OCI-LY7 (cell line): ENCODE measurements around the gene NSG1. TPM values are rescaled to one million over a fixed set of nuclear protein-coding genes. Genes with fewer than 3 reads are reported as not detected.

Experiments used
- BruUV-seq: library from RNA; stranded (reverse); fragments of 400-500 nt; replicated peaks from 2 replicates; lab custom pipeline; 2021; lab: Mats Ljungman, UMichigan
- CTCF ChIA-PET: fragments of 300-600 bp; sonication (Branson Sonifier 250); formaldehyde crosslinking; loops from one replicate; lab custom pipeline; 2022; ENCODE audit warnings: antibody characterized with exemption; ENCODE audit not compliant: unreplicated experiment; lab: Charles Lee
- POLR2A ChIA-PET: fragments of 300-600 bp; sonication (Branson Sonifier 250); formaldehyde crosslinking; loops from one replicate; lab custom pipeline; 2022; ENCODE audit warnings: antibody characterized with exemption; lab: Charles Lee
- DNase-seq: peaks from one replicate; pipeline ENCODE4 v3.0.0-alpha.2; 2015; ENCODE audit warnings: low spot score
- H2AFZ ChIP-seq: fragments of 200-600 bp; sonication (generic), shearing (Covaris generic); 2 replicates; pipeline ENCODE4 v1.6.1; 2014; ENCODE audit warnings: mild to moderate bottlenecking, antibody characterized with exemption, low read length, moderate library complexity
- H3K27ac ChIP-seq: fragments of 200-600 bp; sonication (generic); 2 replicates; pipeline ENCODE4 v1.5.1; 2014; ENCODE audit warnings: mixed run types, low read depth, mild to moderate bottlenecking, moderate library complexity, low read length, inconsistent platforms; ENCODE audit not compliant: poor library complexity, severe bottlenecking
- H3K36me3 ChIP-seq: fragments of 200-600 bp; sonication (generic); 2 replicates; pipeline ENCODE4 v1.6.1; 2014; ENCODE audit warnings: mild to moderate bottlenecking, antibody characterized with exemption, low read length, moderate library complexity, mixed read lengths; ENCODE audit not compliant: insufficient read depth
- H3K4me1 ChIP-seq: fragments of 200-600 bp; sonication (generic); 2 replicates; pipeline ENCODE4 v1.5.1; 2014; ENCODE audit warnings: mild to moderate bottlenecking, low read length; ENCODE audit not compliant: insufficient read depth, poor library complexity, severe bottlenecking
- H3K4me2 ChIP-seq: fragments of 200-600 bp; sonication (generic); 2 replicates; pipeline ENCODE4 v1.6.1; 2014; ENCODE audit warnings: mild to moderate bottlenecking, low read length
- H3K4me3 ChIP-seq: fragments of 200-600 bp; sonication (generic); 2 replicates; pipeline ENCODE4 v1.5.1; 2014; ENCODE audit warnings: mild to moderate bottlenecking, low read depth, low read length; ENCODE audit not compliant: poor library complexity, severe bottlenecking
- H3K79me2 ChIP-seq: fragments of 200-600 bp; sonication (generic); 2 replicates; pipeline ENCODE4 v1.6.1; 2016; ENCODE audit warnings: low read depth, mild to moderate bottlenecking, low read length, moderate library complexity, mixed read lengths; ENCODE audit not compliant: insufficient read depth
- H3K9me2 ChIP-seq: fragments of 200-600 bp; sonication (generic); 2 replicates; pipeline ENCODE4 v1.6.1; 2016; ENCODE audit warnings: mild to moderate bottlenecking, low read length, mixed read lengths; ENCODE audit not compliant: insufficient read depth
- H3K9me3 ChIP-seq: fragments of 200-600 bp; sonication (generic); 2 replicates; pipeline ENCODE4 v1.6.1; 2014; ENCODE audit warnings: mild to moderate bottlenecking, mixed run types, low read length, mixed read lengths
- H4K20me1 ChIP-seq: fragments of 200-600 bp; sonication (generic); 2 replicates; pipeline ENCODE4 v1.6.1; 2014; ENCODE audit warnings: mild to moderate bottlenecking, antibody characterized with exemption, low read length, moderate library complexity, mixed read lengths; ENCODE audit not compliant: insufficient read depth
- CTCF ChIP-seq: fragments of 200-600 bp; sonication (generic); conservative IDR thresholded peaks from 2 replicates; pipeline ENCODE4 v1.5.1; 2014; ENCODE audit warnings: mild to moderate bottlenecking, antibody characterized with exemption, low read length, moderate library complexity, mixed read lengths
- EZH2phosphoT487 ChIP-seq: fragments of 200-600 bp; sonication (generic); IDR thresholded peaks from 2 replicates; pipeline ENCODE4 v1.6.1; 2018; ENCODE audit warnings: low read depth, borderline replicate concordance, mild to moderate bottlenecking, mixed run types, antibody characterized with exemption, low read length, moderate library complexity, mixed read lengths
- intact Hi-C: fragments of 100-400 bp; cut with micrococcal nuclease; formaldehyde crosslinking; loops from one replicate; pipeline ENCODE4 v1.10.0; 2022; ENCODE audit not compliant: unreplicated experiment
- total RNA-seq, 2 experiments: library from RNA; depleted of rRNA in 1 of 2; stranded (reverse); fragments of >200 nt in 1 of 2; shearing (Covaris generic) in 1 of 2; gene quantifications; 2 replicates each; pipeline ENCODE4 v1.2.3, GENCODE V29; 2014 to 2022

Gene NSG1
- total RNA-seq, 2 experiments from 2014 or later, result 35.5 to 38.8 TPM

GRCh38 chr4:4428966-4429875 lies 42.3 kb downstream of the NSG1 start:
- peaks cover 19% of the 10 kb centered on the region for H3K36me3 ChIP-seq
- BruUV-seq, result no TSS peak
- H3K4me1 ChIP-seq, result peaks cover 24% of the 10 kb centered on the region
- no peak for TF ChIP-seq EZH2phosphoT487
- no peak for TF ChIP-seq CTCF
- no peak for DNase-seq
- no peaks in the 10 kb centered on the region for H3K9me2 ChIP-seq
- no peak overlapping the region for H3K4me3 ChIP-seq
- H3K79me2 ChIP-seq, result no peaks in the 10 kb centered on the region
- ChIA-PET CTCF (no interaction called here), POLR2A (no interaction called here)
- H3K27ac ChIP-seq, result no peak overlapping the region
- no peaks in the 10 kb centered on the region for H3K9me3 ChIP-seq
- intact Hi-C loops, result no loop called here
- no peak overlapping the region for H3K4me2 ChIP-seq
- H4K20me1 ChIP-seq, result 0 out of 2 replicates have a peak, but pooled peaks cover 4% of the 10 kb centered on the region
- H2AFZ ChIP-seq, result no peak overlapping the region

GRCh38 chr4:4430492-4431195 lies 43.7 kb downstream of the NSG1 start:
- peak; percentile 86 for DNase-seq
- intact Hi-C loops, result loop anchor here (1.0 to 2.0 kb wide), 4 partner anchors 86 to 178 kb away; no protein-coding TSS in a partner anchor
- Histone ChIP-seq H3K9me2 (no peaks in the 10 kb centered on the region), H3K9me3 (no peaks in the 10 kb centered on the region), H3K4me1 (peaks cover 24% of the 10 kb centered on the region), H3K27ac (no peak overlapping the region), H3K4me3 (no peak overlapping the region), H4K20me1 (0 out of 2 replicates have a peak, but pooled peaks cover 4% of the 10 kb centered on the region), H3K4me2 (peak overlapping the region; percentile 27), H3K79me2 (no peaks in the 10 kb centered on the region), H3K36me3 (peaks cover 22% of the 10 kb centered on the region), H2AFZ (peak overlapping the region; percentile 75; the same call in 1 of the 2 replicates)
- no TSS peak for BruUV-seq
- ChIA-PET POLR2A (no interaction called here), CTCF (interaction anchor here (0.6 kb wide), 1 partner anchor 54 kb away, joined by 3 read pairs; no protein-coding TSS in a partner anchor)
- TF ChIP-seq EZH2phosphoT487 (no peak), CTCF (peak; percentile 92)
